HEK293 (cell line): Measurements from ENCODE around the gene STIP1.
A peak's percentile ranks its signal among the peaks of the same experiment; 100 is the strongest.

Experiments
- CTCF ChIA-PET: fragments of 350-600 bp; formaldehyde crosslinking; extraction: SDS; loops from one replicate; lab custom pipeline; 2021; ENCODE audit warnings: antibody characterized with exemption; lab: Yijun Ruan, JAX
- POLR2A ChIA-PET: fragments of 300-600 bp; formaldehyde crosslinking; extraction: SDS; loops from one replicate; lab custom pipeline; 2020; ENCODE audit warnings: antibody characterized with exemption, inconsistent platforms; lab: Yijun Ruan, JAX
- H3K27ac ChIP-seq: fragments of 200-500 bp; sonication (Bioruptor generic); 2 replicates; pipeline ENCODE4 v1.5.1; 2014; ENCODE audit warnings: low read depth, low read length, control low read depth, inconsistent platforms; ENCODE audit errors: extremely low read depth
- H3K36me3 ChIP-seq, 2 experiments: fragments of 200-500 bp in 1 of 2; sonication (Bioruptor generic) in 1 of 2; 1 replicate in 1 of 2; 2 replicates in 1 of 2; pipeline ENCODE4 v1.5.1; 2014 to 2017; ENCODE audit warnings: inconsistent platforms in 2 of 2, low read length in 2 of 2; ENCODE audit not compliant: control insufficient read depth in 2 of 2, insufficient read depth in 1 of 2
- H3K4me1 ChIP-seq: fragments of 200-500 bp; sonication (Bioruptor generic); 2 replicates; pipeline ENCODE4 v1.5.1; 2014; ENCODE audit warnings: mild to moderate bottlenecking, low read length, inconsistent platforms; ENCODE audit not compliant: control insufficient read depth, insufficient read depth
- H3K4me3 ChIP-seq: 2 replicates; pipeline ENCODE4 v1.5.1; 2011; ENCODE audit warnings: low read depth, mild to moderate bottlenecking, control low read depth, low read length, moderate library complexity
- H3K9me3 ChIP-seq: fragments of 200-500 bp; sonication (Bioruptor generic); 2 replicates; pipeline ENCODE4 v1.5.1; 2014; ENCODE audit warnings: low read depth, low read length, inconsistent platforms; ENCODE audit not compliant: control insufficient read depth, insufficient read depth
- BCL11A ChIP-seq: fragments of 450-650 bp; formaldehyde crosslinking; IDR thresholded peaks from 2 replicates; pipeline ENCODE4 v1.5.1; 2016; ENCODE audit warnings: low read depth, missing biosample characterization, missing genetic modification characterization
- BCL6B ChIP-seq: fragments of 450-650 bp; formaldehyde crosslinking; IDR thresholded peaks from 2 replicates; pipeline ENCODE4 v1.5.1; 2017; ENCODE audit warnings: missing biosample characterization, missing genetic modification characterization
- KLF8 ChIP-seq: fragments of 450-650 bp; formaldehyde crosslinking; IDR thresholded peaks from 2 replicates; pipeline ENCODE4 v1.5.1; 2016; ENCODE audit warnings: missing biosample characterization, missing genetic modification characterization
- SP7 ChIP-seq: fragments of 450-650 bp; formaldehyde crosslinking; IDR thresholded peaks from 2 replicates; pipeline ENCODE4 v1.5.1; 2016; ENCODE audit warnings: missing biosample characterization, missing genetic modification characterization
- WT1 ChIP-seq: fragments of 450-650 bp; formaldehyde crosslinking; IDR thresholded peaks from 2 replicates; pipeline ENCODE4 v1.5.1; 2016; ENCODE audit warnings: missing biosample characterization, missing genetic modification characterization
- ZBTB26 ChIP-seq: fragments of 450-650 bp; formaldehyde crosslinking; optimal IDR thresholded peaks from 2 replicates; pipeline ENCODE3; 2016; ENCODE audit warnings: missing biosample characterization, mild to moderate bottlenecking, missing genetic modification characterization
- ZBTB7A ChIP-seq: fragments of 450-650 bp; formaldehyde crosslinking; IDR thresholded peaks from 2 replicates; pipeline ENCODE4 v1.5.1; 2016; ENCODE audit warnings: low read depth, missing biosample characterization, missing genetic modification characterization
- ZIC2 ChIP-seq: fragments of 450-650 bp; formaldehyde crosslinking; IDR thresholded peaks from 2 replicates; pipeline ENCODE4 v1.5.1; 2016; ENCODE audit warnings: missing biosample characterization, missing genetic modification characterization
- ZNF19 ChIP-seq: fragments of 450-650 bp; formaldehyde crosslinking; IDR thresholded peaks from 2 replicates; pipeline ENCODE4; 2016; ENCODE audit warnings: missing biosample characterization, missing genetic modification characterization, low read depth
- ZNF248 ChIP-seq: fragments of 450-650 bp; formaldehyde crosslinking; IDR thresholded peaks from 2 replicates; pipeline ENCODE4 v1.5.1; 2017; ENCODE audit warnings: missing biosample characterization, missing genetic modification characterization
- ZNF37A ChIP-seq: fragments of 450-650 bp; IDR thresholded peaks from 2 replicates; pipeline ENCODE4 v1.5.1; 2018; ENCODE audit warnings: missing biosample characterization, missing genetic modification characterization
- ZNF398 ChIP-seq: fragments of 450-650 bp; formaldehyde crosslinking; IDR thresholded peaks from 2 replicates; pipeline ENCODE4 v1.5.1; 2017; ENCODE audit warnings: missing biosample characterization, missing genetic modification characterization
- ZNF518A ChIP-seq: fragments of 450-650 bp; formaldehyde crosslinking; conservative IDR thresholded peaks from 2 replicates; pipeline ENCODE4 v1.5.1; 2016; ENCODE audit warnings: low read depth, missing biosample characterization, missing genetic modification characterization
- ZNF571 ChIP-seq: fragments of 450-650 bp; formaldehyde crosslinking; IDR thresholded peaks from 2 replicates; pipeline ENCODE4 v1.5.0; 2017; ENCODE audit warnings: missing biosample characterization, missing genetic modification characterization
- ZNF623 ChIP-seq: fragments of 450-650 bp; formaldehyde crosslinking; IDR thresholded peaks from 2 replicates; pipeline ENCODE4 v1.5.1; 2016; ENCODE audit warnings: missing biosample characterization, missing genetic modification characterization
- ZNF654 ChIP-seq: fragments of 450-650 bp; formaldehyde crosslinking; IDR thresholded peaks from 2 replicates; pipeline ENCODE4 v1.5.1; 2016; ENCODE audit warnings: low read depth, missing biosample characterization, missing genetic modification characterization
- ZSCAN30 ChIP-seq: fragments of 450-650 bp; IDR thresholded peaks from 2 replicates; pipeline ENCODE4 v1.5.1; 2018; ENCODE audit warnings: missing biosample characterization, mild to moderate bottlenecking, missing genetic modification characterization, moderate library complexity

The STIP1 gene

DNA sequence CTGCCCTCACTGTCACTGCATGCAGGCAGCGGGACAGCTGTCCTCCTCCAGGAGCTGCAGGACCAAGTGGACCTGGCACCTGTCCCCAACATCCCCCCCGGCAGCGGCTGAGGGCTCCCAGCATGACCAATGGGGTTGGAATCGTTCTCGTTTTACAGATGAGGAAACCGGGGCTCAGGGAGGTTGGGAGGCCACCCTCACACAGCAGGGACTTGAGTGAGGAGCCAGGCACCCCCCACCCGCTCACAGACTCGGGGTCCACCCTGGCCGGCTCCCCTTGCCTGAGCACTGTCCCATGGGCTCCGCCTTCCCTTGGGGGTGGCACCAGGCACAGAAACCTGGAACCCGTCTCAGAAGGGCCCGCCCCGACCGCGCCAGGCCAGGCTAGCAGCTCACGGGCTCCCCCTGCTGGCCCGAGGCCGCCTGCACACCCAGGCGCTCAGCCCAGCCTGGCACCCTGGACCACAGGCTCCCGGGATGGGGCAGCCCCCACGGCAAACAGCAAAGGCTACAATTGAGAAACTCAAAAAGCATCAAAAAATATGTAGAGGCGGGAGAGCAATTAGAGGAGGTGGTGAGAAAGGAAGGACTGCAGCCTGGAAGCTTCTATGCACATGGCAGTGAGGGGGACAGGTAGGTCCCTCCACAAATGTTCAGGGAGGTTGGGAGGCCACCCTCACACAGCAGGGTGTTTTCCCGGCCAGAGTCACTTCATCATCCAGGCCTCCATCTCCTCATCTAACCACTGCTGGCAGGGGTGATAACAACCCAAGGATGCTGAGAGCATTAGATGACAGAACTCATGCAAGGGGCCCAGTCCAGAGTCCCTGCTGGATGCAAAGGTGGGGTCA lies 32.9 kb upstream of the STIP1 start (continued):
- TF ChIP-seq ZNF398: peak; percentile 49; the same call in 1 of the 2 replicates
- TF ChIP-seq ZNF623 (tag by site-specific recombination): no peak
- 0 out of 2 replicates have a peak, but pooled peaks have one; percentile 36 for TF ChIP-seq ZSCAN30 (tag by site-specific recombination)
- peak; percentile 16 for TF ChIP-seq ZBTB26 (tag by site-specific recombination)
- peak; percentile 51 for TF ChIP-seq ZNF654 (tag by site-specific recombination)
- no peak for TF ChIP-seq ZNF518A (tag by site-specific recombination)
- peak; percentile 26; the same call in 1 of the 2 replicates for TF ChIP-seq KLF8 (tag by site-specific recombination)
- no peak for TF ChIP-seq ZNF571
- TF ChIP-seq ZNF19: no peak
- no peak for TF ChIP-seq ZNF248 (tag by site-specific recombination)
- TF ChIP-seq BCL6B (tag by site-specific recombination): no peak

DNA sequence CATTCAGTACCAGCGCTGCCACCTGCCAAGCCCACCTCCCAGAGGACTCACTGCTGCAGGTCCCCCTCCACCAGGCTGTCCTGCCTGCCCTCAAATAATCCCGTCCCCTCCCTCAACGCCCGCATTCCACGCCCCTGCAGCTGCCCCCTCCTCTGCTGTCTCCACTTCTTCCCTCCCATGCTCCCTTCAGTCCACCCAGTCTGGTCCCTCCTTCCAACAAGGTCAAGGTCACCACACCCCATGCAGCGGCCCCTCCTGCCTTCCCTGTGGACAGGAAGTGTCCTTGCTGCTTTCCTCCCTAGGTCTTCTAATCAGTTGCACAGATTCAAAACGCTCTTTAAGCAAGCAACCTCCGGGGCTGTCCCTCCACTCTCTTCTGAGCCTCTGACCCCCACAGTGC lies 32.2 kb upstream of the STIP1 start:
- no peaks in the 10 kb centered on the region for H3K4me1 ChIP-seq
- peak; percentile 6; the same call in 1 of the 2 replicates for TF ChIP-seq ZIC2 (tag by site-specific recombination)
- TF ChIP-seq ZNF37A (tag by site-specific recombination): no peak
- TF ChIP-seq SP7: no peak
- TF ChIP-seq BCL11A: 0 out of 2 replicates have a peak, but pooled peaks have one; percentile 49
- TF ChIP-seq ZBTB7A (tag by site-specific recombination): peak; percentile 38; the same call in 1 of the 2 replicates
- TF ChIP-seq WT1: no peak
- no peak overlapping the region for H3K27ac ChIP-seq
- no peak overlapping the region for H3K4me3 ChIP-seq
- POLR2A ChIA-PET: no interaction called here
- CTCF ChIA-PET: interaction anchor here (0.7 to 8.9 kb wide), 9 partner anchors 13 to 318 kb away, joined by 3 to 70 read pairs (median 4); partner anchors contain the start of genes COX8A and MARK2
- no peaks in the 10 kb centered on the region for H3K9me3 ChIP-seq
- no peaks in the 10 kb centered on the region for H3K36me3 ChIP-seq
